ENCODE results near the gene NADSYN1.

GRCh38 chr11:71459076-71459766 lies 6.2 kb downstream of the NADSYN1 start:
- TF ChIP-seq CTCF (IDR thresholded peaks at IDR 0.05): no peak
- TF ChIP-seq POLR2A (IDR thresholded peaks at IDR 0.05): no peak
